GM21529 (cell line): ENCODE results near the gene ARSI.

ENCODE experiments used
- ATAC-seq: cut with Tn5 transposase; IDR thresholded peaks from one replicate; pipeline ENCODE4 v1.9.1; 2021; ENCODE audit not compliant: unreplicated experiment

The ARSI gene

DNA sequence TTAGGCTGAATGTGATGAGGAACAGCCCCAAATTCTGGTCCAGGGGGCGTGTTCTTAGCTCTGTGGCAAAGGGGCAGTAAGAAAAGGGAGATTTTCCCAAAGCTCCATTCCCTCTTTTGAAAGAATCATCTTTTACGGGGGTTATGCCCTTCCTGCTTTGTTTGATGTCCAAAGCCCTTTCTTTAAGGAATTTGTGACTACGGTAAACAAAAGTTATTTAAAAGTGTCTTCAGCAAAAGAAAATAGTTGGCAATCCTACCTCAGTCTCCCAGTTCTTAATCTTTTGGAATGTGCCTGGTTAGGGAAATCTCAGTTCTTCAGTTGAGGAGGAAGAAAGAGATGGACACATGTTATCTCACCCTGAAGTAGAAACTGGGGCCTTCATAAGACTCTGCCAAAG lies 24.4 kb upstream of the ARSI start:
- ATAC-seq, result no peak

DNA sequence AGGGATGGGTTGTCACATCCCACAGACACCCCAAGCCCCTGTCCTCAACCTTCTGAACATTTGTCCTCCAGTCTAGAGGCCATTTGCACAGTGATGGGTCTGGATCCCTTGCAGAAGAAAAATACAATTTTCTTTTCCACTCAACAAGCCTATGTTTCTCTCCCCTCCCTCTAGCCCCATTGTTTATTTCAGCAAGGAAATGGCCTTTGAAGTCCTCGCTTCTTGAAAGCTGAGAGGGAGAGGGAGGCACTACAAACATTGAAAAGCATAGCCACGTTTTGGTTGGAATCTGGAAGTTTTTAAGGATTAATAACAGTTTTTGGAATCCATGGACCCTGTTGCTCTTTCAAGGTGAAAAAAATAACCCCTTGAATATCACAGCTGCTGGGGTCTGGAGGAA lies 24.0 kb upstream of the ARSI start:
- ATAC-seq, result no peak

GRCh38 chr5:150325426-150325825 lies 22.7 kb upstream of the ARSI start:
- ATAC-seq, result no peak

DNA sequence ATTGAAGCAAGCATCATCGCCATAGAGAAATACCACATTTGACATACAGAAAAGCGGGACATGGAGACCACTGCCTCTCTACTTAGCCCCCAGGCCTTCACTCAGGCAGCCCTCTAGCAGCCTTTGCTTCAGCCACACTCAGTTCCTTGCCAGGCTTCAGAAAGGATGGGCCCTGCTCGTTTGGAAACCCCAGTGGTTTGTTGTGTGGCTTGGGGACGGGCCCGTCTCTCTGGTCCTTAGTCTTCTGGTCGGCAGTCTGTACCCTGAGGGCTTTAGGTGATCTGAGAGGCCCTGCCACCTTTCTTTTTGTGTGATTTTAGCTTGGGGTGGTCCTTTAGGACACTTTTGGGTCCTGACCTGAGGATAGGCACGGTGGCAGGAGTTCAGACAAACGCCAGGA lies 21.1 kb upstream of the ARSI start:
- ATAC-seq, result no peak

DNA sequence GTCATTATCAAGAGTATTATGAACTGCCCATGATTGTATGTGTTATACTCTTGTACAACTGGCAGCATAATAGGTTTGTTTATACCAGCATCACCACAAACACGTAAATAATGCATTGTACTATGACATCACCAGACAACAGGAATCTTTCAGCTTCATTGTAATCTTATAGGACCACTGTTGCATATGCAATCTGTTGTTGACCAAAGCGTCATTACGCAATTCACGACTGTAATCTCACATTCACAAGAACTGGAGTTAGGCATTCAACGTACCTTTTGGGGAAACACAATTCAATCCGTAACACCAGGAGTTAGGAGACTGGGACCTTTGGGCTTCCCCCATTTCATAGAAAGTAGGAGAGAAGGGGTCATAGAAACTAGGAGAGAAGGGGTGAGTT lies 20.4 kb upstream of the ARSI start:
- no peak for ATAC-seq

DNA sequence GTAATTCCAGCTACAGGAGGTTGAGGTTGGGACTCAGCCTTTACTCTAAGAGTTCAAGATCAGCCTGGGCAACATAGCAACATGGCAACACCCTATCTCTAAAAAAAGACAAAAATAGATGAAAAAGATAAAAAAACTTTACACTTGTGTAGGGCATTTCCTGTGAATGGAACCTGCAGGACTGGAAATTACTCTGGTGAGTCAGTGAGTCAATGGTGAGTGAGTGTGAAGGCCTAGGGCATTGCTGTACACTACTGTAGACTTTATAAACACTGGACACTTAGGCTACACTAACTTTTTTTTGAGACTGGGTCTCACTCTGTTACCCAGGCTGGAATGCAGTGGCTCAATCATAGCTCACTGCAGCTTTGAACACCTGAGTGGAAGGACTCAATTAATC lies 19.5 kb upstream of the ARSI start:
- ATAC-seq, result no peak

DNA sequence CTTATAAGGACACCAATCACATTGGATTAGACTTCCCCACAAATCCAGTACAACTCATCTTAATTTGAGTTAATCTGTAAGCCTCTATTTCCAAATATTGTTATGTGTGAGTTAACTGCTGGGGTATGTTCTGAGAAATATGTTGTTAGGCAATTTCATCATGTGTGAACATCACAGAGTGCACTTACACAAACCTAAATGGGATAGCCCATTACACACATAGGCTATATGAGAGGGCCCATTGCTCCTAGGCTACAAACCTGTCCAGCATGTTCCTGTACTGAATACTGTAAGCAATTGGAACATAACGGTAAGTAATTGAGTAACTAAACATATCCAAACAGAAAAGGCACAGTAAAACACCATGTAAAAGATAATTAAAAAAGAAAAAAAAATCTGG lies 19.1 kb upstream of the ARSI start:
- no peak for ATAC-seq

- no peak for ATAC-seq
Observed at GRCh38 chr5:150321211-150321610, 18.5 kb upstream of the ARSI start.

- no peak for ATAC-seq
Observed at GRCh38 chr5:150320044-150320613, 17.4 kb upstream of the ARSI start.

GRCh38 chr5:150319484-150319790 lies 16.7 kb upstream of the ARSI start:
- no peak for ATAC-seq

GRCh38 chr5:150318613-150319483 lies 16.1 kb upstream of the ARSI start:
- no peak for ATAC-seq

DNA sequence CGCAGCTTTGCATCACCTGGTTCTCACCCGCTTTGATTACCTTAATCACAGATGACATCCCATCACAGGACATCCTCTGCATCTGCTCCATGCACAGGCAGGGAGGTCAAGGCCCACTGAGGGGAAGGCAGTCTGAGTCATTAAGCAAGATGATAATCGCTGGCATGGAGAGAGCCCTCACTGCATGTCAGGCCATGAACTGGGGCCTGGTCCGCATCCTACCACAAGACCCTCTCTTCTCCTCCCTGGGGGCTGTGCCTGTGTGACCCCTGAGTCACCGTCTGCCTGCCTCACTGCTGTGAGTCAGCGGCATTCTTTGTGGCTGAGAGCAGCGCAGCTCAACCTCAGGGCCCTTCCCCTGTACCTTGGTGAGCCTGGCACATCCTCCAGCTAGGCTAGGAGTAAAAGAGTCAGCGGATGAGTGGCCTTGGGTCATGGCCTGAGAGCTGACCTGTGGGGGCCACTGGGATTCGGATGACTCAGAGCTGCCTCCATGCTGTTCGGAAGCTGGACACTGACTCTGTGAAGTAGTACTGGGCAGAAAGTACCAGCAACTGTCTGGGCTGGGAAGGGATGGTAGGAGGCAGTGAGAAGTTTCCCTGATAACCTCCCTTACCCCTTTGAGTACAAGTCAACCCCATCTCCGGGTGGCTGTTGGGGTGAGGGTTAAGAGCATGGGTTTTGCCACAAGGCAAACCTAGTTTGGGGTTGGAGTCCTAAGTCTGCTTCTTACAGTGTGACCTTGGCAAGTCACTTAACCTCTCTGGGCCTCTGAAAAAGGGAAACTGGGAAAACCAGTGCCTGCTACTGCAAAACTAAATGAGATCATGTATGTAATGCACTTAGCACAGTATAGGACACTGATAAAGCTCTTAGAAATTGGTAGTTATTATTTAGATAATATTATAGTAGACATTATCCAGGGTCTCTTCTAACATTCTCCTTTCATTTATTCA lies 14.6 kb upstream of the ARSI start:
- no peak for ATAC-seq

- no peak for ATAC-seq
Observed at GRCh38 chr5:150316320-150316719, 13.6 kb upstream of the ARSI start.

DNA sequence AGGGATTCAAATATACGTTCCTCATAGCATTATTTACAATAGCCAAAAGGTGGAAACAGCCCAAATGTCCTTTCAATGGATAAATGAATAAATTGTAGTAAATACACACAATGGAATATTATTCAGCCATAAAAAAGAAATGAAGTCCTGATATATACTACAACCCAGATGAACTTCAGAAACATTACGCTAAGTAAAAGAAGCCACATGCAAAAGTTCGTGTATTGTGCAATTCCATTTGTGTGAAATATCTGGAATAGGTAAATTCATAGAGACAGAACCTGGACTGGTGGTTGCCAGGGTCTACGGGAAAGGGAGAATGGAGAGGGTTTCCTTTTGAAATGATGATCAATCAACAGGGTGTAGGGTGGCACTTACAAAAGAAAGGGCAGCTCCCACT lies 12.5 kb upstream of the ARSI start:
- ATAC-seq, result no peak

- ATAC-seq, result no peak
Observed at GRCh38 chr5:150313921-150314716, 11.4 kb upstream of the ARSI start.

DNA sequence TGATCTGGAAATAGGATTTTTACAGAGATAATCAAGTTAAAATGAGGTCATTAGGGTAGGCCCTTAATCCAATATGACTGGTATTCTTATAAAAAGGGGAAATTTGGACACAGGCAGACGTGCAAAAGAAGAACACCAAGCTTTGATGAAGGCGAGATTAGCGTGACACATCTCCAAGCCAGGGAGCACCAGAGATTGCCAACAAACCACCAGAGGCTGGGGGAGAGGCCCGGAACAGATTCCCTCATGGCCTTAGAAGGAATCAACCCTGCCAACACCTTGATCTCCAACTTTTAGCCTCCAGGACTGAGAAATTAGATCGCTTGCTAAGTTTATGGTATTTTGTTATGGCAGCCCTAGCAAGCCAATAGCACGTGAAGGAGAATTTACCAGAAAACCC lies 10.8 kb upstream of the ARSI start:
- ATAC-seq, result no peak

DNA sequence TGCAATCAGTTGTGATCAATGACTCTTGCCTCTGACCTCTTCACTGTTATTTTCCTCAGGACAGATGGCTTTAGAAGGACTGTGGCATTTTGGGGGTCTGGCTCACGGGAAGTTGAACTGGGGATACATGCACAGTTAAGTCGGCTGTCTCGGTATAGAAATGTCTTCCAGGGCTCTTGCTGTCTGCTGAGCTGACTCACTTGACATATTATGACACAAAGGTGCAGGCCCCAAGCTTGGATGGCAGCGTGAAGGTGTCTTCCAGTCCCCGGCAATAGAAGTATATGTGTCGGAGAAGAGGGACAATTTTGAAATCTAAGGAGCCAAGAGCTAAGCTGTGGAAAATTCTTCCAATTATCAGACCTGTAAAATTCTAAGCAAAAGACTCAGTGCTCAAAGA lies 9.8 kb upstream of the ARSI start:
- no peak for ATAC-seq

GRCh38 chr5:150311015-150311692 lies 8.4 kb upstream of the ARSI start:
- no peak for ATAC-seq

GRCh38 chr5:150310246-150310645 lies 7.5 kb upstream of the ARSI start:
- ATAC-seq, result no peak

GRCh38 chr5:150309886-150310239 lies 7.2 kb upstream of the ARSI start:
- no peak for ATAC-seq
